MV-4-11 (cell line): ENCODE measurements around the gene PAAF1.

Source experiments
- DNase-seq: peaks from one replicate; lab custom pipeline; 2025; lab: John Stamatoyannopoulos, UW

The PAAF1 gene

DNA sequence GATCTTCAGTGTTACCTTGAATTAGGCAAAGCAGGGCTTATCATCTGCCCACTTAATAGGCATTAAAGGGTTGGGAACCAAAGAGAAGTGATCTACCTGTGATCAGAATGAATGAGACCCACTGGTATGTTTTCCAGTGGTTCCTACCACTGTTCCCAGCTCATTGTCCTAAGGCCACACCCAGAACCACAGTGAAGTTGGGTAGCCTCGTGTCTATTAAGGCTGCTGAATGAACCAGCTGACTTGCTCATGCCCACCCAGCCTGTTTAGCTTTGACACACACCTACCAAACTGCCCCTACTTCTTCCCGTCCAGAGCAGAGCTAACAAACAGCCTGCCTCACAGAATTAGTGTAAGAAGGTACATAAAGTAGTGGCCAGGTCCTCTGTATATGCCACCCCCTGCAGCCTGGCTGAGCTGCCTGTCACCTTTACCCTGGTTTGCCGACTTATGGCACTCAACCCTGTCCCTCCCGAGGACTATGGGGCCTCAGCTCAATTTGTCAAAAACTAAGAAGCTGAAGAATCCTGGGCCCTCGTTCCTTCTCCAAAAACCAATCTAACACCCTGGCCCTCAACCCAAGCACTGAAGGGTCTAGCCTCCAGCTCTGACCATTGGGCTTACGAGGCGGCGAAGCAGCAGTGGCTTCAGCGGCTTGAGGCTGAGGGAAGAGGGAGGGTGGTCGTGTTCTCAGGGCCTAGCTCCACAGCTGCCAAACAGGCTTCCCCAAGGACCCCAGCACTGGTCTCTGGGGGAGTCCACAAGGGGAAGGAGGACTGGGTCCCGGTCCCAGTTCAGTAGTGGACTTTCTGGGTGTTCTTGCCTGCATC, 96.0 kb downstream of the PAAF1 start:
- no peak for DNase-seq

DNA sequence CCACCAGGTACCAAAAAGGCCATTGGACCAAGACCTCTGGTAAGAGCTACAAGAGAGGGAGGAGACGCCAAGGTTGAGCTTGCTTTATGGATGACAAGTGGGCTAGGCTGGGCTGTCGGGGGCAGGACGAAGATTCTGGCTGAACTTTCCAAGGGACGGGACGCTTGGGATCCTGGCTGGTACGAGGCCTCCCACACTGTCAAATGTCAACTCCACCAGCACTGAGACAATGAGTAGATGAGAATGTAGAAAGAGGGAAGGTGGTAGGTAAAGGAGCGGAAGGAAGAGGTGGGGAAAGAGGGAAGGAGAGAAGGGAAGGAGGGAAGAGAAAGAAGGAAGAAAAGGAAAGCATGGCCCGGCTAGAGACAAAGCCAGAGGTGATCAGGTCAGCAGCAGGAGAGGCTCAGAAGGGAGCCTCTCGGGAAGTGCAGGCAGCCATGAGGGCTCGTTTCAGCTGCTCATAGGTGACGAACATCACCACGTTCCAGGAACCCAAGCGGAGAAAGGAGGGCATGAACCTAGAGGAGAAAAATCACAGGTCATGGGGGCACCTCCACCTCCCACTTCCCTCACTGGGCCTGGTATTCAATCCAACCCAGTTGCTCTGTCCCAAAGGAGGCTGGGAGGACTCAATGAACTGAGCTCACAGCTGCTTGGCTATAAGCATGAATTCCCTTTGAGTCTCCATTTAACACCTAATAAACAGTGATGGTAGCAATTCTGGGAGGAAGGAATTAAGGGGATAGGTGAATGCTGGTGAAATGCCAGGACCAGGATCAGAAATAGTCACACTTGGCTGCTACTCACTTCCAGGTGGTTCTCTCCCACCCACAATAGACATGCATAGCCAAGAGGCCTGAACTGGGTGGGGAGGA, 98.0 kb downstream of the PAAF1 start:
- DNase-seq = no peak

DNA sequence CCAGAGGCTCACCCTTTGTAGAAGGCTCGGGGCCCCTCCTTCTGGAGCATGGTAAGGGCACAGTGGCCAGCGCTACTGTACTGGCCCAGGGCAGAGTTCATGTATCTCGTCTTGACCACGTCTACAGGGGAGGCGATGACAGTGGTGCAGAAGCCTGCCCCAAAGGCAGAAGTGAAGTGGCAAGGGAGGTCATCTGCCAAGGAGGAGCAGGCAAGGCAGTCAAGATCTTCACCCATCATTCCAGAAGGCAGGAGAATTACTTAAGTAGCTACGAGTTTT, 98.6 kb downstream of the PAAF1 start:
- no peak for DNase-seq

DNA sequence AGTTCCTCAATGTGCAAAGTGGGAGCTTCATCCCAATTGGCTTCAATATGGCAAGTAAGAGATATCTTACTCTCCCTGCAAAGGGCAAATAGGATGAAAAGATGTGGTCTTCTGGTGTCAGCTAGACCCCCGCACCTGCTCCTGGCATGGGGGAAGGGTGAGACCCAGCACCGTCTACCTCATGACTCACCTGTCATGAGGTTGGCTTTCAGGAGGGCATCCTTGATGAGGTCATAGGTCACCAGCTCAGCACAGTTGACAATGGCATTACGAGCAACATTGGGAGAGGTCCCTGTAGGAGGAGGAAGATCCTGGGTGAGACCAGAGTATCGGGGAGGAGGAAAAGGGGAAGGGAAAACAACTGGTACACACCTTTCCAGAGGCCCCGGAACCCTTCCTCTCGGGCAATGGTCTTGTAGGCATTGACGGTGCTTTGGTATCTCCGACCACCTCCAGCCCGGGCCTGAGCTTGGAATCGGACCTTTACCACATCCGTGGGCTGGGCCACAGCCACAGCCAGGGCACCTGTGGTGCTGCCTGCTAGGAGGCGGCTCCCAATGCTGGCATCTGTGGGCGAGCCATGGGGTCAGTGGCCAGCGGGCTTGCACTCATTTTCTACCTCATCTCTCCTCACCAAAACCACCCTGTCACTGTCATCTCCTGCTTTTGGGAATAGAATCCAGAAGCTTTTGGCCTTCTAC, 99.8 kb downstream of the PAAF1 start:
- no peak for DNase-seq

DNA sequence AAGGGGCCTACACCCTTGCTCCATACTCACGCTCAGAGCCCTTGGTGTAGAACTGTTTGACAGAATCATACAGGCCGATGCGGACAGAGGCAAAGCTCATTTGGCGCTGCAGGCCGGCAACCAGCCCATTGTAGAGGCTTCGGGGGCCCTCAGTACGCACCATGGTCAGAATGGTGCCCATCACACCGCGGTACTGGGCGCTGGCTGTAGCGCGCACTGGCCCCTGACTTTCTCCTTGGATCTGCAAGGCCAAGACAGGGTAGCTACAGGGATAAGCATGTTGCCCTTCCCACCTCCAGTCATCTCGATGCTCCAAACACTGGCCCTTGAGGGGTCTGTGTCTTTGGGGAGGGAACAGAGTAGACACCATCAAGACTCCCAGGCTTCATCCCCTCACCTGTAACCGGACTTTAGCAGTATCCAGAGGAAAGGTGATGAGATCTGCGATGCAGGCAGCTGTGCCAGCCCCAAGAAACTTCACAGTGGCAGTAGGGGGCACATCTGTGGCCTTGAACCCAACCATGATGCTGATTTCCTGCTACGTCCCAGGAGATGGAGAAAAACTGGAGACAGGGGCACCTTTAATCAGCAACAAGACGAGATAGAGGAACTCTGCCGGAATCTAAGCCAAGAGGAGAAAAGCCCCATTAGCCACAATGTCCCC, 101.2 kb downstream of the PAAF1 start:
- DNase-seq = no peak

DNA sequence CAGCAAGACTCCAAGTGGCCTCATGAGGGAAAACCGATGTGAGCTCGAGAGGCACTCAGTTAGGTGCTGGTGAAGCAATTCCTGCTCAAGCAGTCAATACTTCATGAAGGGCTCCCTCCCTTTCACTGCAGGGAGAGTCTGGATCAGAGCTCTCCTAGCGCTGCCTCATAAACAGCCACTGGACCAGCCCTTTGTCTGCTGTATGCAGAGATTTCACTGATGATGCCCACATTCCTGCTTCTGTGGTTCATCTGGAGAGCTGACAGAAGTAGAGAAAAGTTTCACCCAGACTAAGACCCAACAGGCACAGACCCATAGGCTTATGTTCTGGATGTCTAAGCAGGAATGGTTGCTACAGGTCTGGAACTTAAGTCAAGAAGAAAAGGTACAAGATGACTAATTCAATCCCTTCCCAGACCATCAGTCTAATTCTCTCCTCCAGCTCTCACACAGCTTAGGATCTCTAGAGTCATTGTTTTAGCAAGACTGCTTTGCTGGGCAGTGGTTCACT, 101.8 kb downstream of the PAAF1 start:
- DNase-seq = no peak

DNA sequence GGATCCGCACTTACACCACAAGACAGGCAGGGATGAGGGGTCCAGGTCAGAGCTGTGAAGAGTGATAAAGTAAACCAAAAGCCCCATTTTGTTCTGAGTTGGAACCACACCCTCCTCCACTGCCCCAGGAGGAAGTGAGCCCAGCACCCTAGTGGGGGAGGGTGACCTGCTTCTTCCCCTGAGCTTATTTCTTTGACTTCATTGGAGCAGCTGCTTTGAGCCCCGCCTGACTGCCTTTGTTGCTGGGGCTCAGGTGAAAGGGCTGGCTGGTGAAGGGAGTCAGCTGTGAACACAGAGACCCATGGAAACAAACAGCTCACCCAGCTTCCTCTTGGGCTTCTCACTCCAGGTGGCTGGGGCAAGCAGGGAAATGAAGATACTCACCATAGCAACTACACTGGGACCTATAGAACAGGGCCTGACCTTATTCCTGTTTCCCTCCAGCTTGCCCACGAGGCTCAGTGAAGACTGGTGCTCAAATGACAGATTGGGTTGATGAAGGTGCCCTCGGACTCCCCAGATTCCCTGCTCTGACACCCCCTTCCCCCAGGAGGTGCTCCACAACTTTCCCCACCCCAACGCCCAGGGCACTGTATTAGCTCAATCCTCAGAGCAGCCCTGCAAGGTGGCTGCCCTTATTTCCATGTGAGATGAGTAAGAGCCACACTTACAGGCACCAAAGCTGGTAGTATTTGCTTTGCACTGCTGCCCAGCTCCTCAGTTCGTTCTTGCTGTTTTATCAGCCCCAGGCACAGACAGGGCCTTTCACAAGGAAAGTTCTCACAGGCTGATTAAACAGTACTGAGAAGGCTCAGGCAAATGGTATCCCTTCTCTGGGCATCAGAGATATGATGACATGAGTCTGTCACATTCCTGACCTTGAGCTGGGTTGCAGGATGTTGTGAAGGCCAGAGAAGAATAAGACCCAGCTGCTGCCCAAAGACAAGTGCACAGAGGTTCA, 103.5 kb downstream of the PAAF1 start:
- peak; percentile 83 for DNase-seq
